ENCODE results near the gene SLC17A7.

The SLC17A7 gene

GRCh38 chr19:49407079-49407478 is 34.2 kb downstream of the SLC17A7 start:
- DNase-seq (ENCODE audit: low read depth), result no peak

GRCh38 chr19:49403404-49404187 is 37.7 kb downstream of the SLC17A7 start:
- no peak for DNase-seq (ENCODE audit: low read depth)

- no peak for DNase-seq (ENCODE audit: low read depth)
Measured at GRCh38 chr19:49400029-49400428, 41.3 kb downstream of the SLC17A7 start.

GRCh38 chr19:49398931-49399330 is 42.4 kb downstream of the SLC17A7 start:
- DNase-seq (ENCODE audit: low read depth), result no peak

- DNase-seq (ENCODE audit: low read depth), result no peak
Measured at GRCh38 chr19:49398001-49398615, 43.2 kb downstream of the SLC17A7 start.

- no peak for DNase-seq (ENCODE audit: low read depth)
Measured at GRCh38 chr19:49396738-49397505, 44.4 kb downstream of the SLC17A7 start.

GRCh38 chr19:49395581-49396407 is 45.5 kb downstream of the SLC17A7 start:
- DNase-seq (ENCODE audit: low read depth), result no peak

- DNase-seq (ENCODE audit: low read depth), result no peak
Measured at GRCh38 chr19:49393881-49394280, 47.4 kb downstream of the SLC17A7 start.

- DNase-seq (ENCODE audit: low read depth), result peak; percentile 28
Measured at GRCh38 chr19:49391581-49392399, 49.5 kb downstream of the SLC17A7 start.

- DNase-seq (ENCODE audit: low read depth), result no peak
Measured at GRCh38 chr19:49390929-49391359, 50.4 kb downstream of the SLC17A7 start.

GRCh38 chr19:49390131-49390928 is 51.0 kb downstream of the SLC17A7 start:
- DNase-seq (ENCODE audit: low read depth), result no peak

GRCh38 chr19:49389406-49389805 is 51.9 kb downstream of the SLC17A7 start:
- DNase-seq (ENCODE audit: low read depth), result no peak

GRCh38 chr19:49387936-49388372 is 53.4 kb downstream of the SLC17A7 start, which contains the start of gene KASH5:
Gene KASH5 (plus strand): TSS chr19:49388249. CDS start chr19:49390884, 2,635 bp downstream.
- DNase-seq (ENCODE audit: low read depth), result no peak

- DNase-seq (ENCODE audit: low read depth), result no peak
Measured at GRCh38 chr19:49383599-49383998, 57.7 kb downstream of the SLC17A7 start.

- no peak for DNase-seq (ENCODE audit: low read depth)
Measured at GRCh38 chr19:49382639-49383038, 58.7 kb downstream of the SLC17A7 start.

- DNase-seq (ENCODE audit: low read depth), result no peak
Measured at GRCh38 chr19:49380391-49380790, 60.9 kb downstream of the SLC17A7 start.
